ENCODE data around the gene TERF2IP.
A peak's percentile ranks its signal among the peaks of the same experiment; 100 is the strongest.

The TERF2IP gene

DNA sequence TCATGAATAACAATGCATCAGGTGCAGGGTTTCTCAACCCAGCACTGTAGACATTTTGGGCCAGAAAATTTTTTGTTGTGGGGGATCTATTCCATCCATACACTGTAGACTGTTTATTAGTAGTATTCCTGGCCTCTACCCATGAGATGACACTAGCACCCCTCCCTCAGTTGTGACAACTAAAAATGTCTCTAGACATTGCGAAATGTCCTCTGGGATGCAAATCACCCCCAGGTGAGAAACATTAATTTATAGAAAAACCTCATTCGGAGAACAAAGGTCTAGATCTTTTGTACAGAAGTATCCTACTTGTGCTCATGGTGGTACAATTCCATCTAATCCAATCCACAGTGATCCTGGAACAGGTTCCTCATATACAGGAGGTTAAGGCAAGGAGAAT lies 28.8 kb upstream of the TERF2IP start:
- H3K36me3 ChIP-seq (ENCODE audit: control insufficient read depth, insufficient read depth, low read length) = no peaks in the 10 kb centered on the region
- H2AFZ ChIP-seq = no peak overlapping the region
- no peak overlapping the region for H3K27ac ChIP-seq
- H3K4me3 ChIP-seq (ENCODE audit: low read depth, low read length) = no peak overlapping the region
- H3K4me2 ChIP-seq (ENCODE audit: low read length) = no peak overlapping the region
- H3K9ac ChIP-seq = no peak overlapping the region
- peaks cover 10% of the 10 kb centered on the region for H3K4me1 ChIP-seq
- peaks cover 5% of the 10 kb centered on the region for H3K79me2 ChIP-seq
- no peaks in the 10 kb centered on the region for H3K27me3 ChIP-seq (ENCODE audit: control insufficient read depth, insufficient read depth, low read length)
- TF ChIP-seq, protein P1, sequence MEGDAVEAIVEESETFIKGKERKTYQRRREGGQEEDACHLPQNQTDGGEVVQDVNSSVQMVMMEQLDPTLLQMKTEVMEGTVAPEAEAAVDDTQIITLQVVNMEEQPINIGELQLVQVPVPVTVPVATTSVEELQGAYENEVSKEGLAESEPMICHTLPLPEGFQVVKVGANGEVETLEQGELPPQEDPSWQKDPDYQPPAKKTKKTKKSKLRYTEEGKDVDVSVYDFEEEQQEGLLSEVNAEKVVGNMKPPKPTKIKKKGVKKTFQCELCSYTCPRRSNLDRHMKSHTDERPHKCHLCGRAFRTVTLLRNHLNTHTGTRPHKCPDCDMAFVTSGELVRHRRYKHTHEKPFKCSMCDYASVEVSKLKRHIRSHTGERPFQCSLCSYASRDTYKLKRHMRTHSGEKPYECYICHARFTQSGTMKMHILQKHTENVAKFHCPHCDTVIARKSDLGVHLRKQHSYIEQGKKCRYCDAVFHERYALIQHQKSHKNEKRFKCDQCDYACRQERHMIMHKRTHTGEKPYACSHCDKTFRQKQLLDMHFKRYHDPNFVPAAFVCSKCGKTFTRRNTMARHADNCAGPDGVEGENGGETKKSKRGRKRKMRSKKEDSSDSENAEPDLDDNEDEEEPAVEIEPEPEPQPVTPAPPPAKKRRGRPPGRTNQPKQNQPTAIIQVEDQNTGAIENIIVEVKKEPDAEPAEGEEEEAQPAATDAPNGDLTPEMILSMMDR (IDR thresholded peaks at IDR 0.05) = no peak
- no peaks in the 10 kb centered on the region for H3K9me3 ChIP-seq (ENCODE audit: control insufficient read depth, low read length)

DNA sequence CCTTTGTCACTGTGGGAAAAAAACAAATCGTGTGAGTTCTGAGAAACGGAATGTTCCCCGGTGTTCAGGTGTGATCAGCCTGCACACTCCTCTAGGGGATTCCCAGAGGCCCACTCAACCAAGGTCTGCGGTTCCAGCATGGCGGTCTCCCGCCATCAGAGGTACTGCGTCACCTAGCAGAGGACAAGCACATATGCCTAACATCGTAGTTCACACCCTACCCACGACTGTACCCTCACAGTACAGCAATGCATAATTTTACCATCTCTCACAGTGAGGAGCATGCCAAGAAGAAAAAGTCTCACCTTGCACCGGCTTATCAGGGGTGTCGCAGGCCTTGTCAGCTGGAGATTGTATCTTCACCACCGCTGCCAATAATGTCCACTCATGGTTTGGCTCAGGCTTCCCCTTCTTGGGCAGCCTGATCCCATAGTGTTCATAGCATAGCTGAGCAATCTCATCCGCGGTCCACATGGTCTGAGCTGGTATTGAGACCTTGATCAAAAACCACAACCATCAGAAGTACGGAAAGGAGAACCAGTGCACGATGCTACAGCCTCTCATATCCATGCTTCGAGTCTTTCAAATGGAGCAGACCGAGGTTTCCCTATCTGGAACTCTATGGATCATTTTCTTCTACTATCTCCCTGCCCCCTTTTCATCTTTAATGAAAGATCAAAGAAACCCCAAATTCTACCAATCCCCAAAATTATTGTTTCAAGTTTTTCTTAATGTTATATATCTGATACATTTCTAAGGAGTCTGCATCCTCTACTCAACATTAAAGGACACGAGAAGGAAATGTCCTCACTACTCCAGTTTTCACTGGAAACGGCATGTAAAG lies 27.0 kb upstream of the TERF2IP start:
- H3K79me2 ChIP-seq = peaks cover 5% of the 10 kb centered on the region
- H3K27ac ChIP-seq = no peak overlapping the region
- H3K36me3 ChIP-seq (ENCODE audit: control insufficient read depth, insufficient read depth, low read length) = no peaks in the 10 kb centered on the region
- no peak overlapping the region for H3K4me2 ChIP-seq (ENCODE audit: low read length)
- H3K9me3 ChIP-seq (ENCODE audit: control insufficient read depth, low read length) = no peaks in the 10 kb centered on the region
- H3K4me1 ChIP-seq = peaks cover 10% of the 10 kb centered on the region
- H2AFZ ChIP-seq = no peak overlapping the region
- TF ChIP-seq, protein P1 (IDR thresholded peaks at IDR 0.05) = no peak
- no peak overlapping the region for H3K4me3 ChIP-seq (ENCODE audit: low read depth, low read length)
- no peak overlapping the region for H3K9ac ChIP-seq
- no peaks in the 10 kb centered on the region for H3K27me3 ChIP-seq (ENCODE audit: control insufficient read depth, insufficient read depth, low read length)

DNA sequence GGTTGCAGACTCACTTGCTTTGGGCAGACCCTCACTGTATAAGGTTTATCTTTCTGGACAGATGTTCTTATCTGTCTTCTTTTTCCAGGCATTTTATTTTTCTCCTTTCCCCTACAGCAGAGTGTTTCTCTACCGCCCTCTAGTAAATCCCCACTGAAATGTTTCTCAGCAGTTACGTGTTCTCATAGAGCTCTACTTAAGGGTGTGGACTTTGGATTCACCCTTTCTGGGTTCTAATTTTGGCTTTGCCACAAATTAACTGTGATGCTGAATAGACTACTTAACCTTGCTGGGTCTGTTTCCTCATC lies 26.4 kb upstream of the TERF2IP start:
- Histone ChIP-seq H3K27ac (no peak overlapping the region), H3K4me2 (ENCODE audit: low read length) (no peak overlapping the region), H2AFZ (no peak overlapping the region), H3K27me3 (ENCODE audit: control insufficient read depth, insufficient read depth, low read length) (no peaks in the 10 kb centered on the region), H3K9ac (no peak overlapping the region), H3K4me1 (peaks cover 10% of the 10 kb centered on the region), H3K9me3 (ENCODE audit: control insufficient read depth, low read length) (no peaks in the 10 kb centered on the region), H3K79me2 (peaks cover 5% of the 10 kb centered on the region), H3K36me3 (ENCODE audit: control insufficient read depth, insufficient read depth, low read length) (no peaks in the 10 kb centered on the region), H3K4me3 (ENCODE audit: low read depth, low read length) (no peak overlapping the region)
- TF ChIP-seq, protein P1 (IDR thresholded peaks at IDR 0.05) = no peak

DNA sequence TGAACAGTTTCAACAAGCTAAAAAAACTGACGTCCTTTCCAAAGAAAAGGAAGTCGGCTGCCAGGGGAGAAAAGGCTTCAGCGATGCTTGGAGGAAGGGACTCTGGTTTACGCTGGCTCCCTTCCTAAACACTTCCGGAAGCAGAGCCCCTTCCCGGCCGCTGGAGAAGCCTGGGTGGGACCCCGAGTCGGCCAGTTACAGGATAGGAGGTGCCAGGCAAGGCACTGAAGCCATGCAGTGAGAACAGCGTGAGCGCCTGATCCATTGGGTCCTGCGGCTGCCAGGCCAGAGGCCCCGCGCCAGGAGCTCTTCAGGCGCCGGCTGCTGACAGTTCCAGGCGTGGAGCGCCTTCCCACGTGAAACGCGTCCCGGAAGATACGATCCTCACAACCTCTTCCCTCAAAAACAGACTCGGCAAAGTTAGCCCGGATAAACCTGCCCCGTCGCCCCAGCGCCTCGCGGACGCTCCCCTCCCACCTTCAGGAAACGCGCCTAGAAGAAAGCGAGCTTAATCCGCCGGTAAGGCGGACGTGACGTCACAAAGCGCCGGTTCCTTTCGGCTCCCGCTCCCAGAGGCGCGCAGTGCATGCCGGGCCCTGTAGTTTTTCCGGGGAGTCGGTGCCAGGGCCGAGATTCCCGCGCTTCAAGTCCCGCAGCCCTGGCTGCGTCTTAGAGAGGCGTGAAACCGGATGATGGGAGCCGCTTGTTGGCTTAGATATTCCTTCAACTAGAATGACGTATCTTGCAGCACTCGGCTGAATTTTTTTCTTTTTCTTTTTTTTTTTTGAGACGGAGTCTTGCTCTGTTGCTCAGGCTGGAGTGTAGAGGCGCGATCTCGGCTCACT lies 24.6 kb upstream of the TERF2IP start, which contains the start of gene ADAT1:
TSS of gene ADAT1 (minus strand) at position 521 of the 845 bp plus-strand sequence. CDS start 2,482 bp downstream, outside the sequence.
- H3K27ac ChIP-seq = peak within 1 kb of the TSS; percentile 77
- H3K4me1 ChIP-seq = peaks cover 10% of the 10 kb centered on the region
- H3K36me3 ChIP-seq (ENCODE audit: control insufficient read depth, insufficient read depth, low read length) = no peaks in the 10 kb centered on the region
- H2AFZ ChIP-seq = peak within 1 kb of the TSS; percentile 80
- no peak within 1 kb of the TSS for H3K9ac ChIP-seq
- peaks cover 5% of the 10 kb centered on the region for H3K79me2 ChIP-seq
- H3K4me2 ChIP-seq (ENCODE audit: low read length) = peak within 1 kb of the TSS; percentile 98
- H3K27me3 ChIP-seq (ENCODE audit: control insufficient read depth, insufficient read depth, low read length) = no peaks in the 10 kb centered on the region
- TF ChIP-seq, protein P1 (IDR thresholded peaks at IDR 0.05) = no peak
- H3K4me3 ChIP-seq (ENCODE audit: low read depth, low read length) = peak within 1 kb of the TSS; percentile 92
- H3K9me3 ChIP-seq (ENCODE audit: control insufficient read depth, low read length) = no peaks in the 10 kb centered on the region

All from parathyroid adenoma (tissue), 2 donors.